Thyroid gland (tissue), 4 donors: ENCODE results near the gene APC2.

Experiments
- CTCF ChIP-seq, 6 experiments: fragments of 200-600 bp in 3 of 6; fragments of 450-650 bp in 3 of 6; sonication (generic) in 3 of 6; IDR thresholded peaks; one replicate each; pipeline ENCODE4 v1.5.1; 2016 to 2019; ENCODE audit warnings: antibody characterized with exemption in 6 of 6, mild to moderate bottlenecking in 2 of 6, inconsistent platforms in 1 of 6, moderate library complexity in 1 of 6
- POLR2A ChIP-seq, 2 donors: fragments of 450-650 bp; IDR thresholded peaks; one replicate each; pipeline ENCODE4 v1.6.1; 2017; ENCODE audit warnings: antibody characterized with exemption in 2 of 2, mild to moderate bottlenecking in 2 of 2, moderate library complexity in 1 of 2

GRCh38 chr19:1434577-1435060 lies 15.3 kb upstream of the APC2 start:
- TF ChIP-seq CTCF (IDR thresholded peaks at IDR 0.05), result no peak
- no peak for TF ChIP-seq POLR2A (IDR thresholded peaks at IDR 0.05)
